HL-60 (cell line): ENCODE measurements around the gene ALDOC.

Source experiments
- CTCF ChIP-seq: IDR thresholded peaks from one replicate; pipeline ENCODE4 v1.5.1; 2011; ENCODE audit warnings: low read length, control low read depth, inconsistent platforms; ENCODE audit not compliant: insufficient read depth
- GABPA ChIP-seq: IDR thresholded peaks from 2 replicates; pipeline ENCODE4 v1.6.1; 2012; ENCODE audit warnings: low read depth

- no peak for TF ChIP-seq CTCF
- no peak for TF ChIP-seq GABPA
These were observed 36.5 kb downstream of the ALDOC start for GRCh38 chr17:28540231-28540630.
